ENCODE data around the gene TIMELESS.

DNA sequence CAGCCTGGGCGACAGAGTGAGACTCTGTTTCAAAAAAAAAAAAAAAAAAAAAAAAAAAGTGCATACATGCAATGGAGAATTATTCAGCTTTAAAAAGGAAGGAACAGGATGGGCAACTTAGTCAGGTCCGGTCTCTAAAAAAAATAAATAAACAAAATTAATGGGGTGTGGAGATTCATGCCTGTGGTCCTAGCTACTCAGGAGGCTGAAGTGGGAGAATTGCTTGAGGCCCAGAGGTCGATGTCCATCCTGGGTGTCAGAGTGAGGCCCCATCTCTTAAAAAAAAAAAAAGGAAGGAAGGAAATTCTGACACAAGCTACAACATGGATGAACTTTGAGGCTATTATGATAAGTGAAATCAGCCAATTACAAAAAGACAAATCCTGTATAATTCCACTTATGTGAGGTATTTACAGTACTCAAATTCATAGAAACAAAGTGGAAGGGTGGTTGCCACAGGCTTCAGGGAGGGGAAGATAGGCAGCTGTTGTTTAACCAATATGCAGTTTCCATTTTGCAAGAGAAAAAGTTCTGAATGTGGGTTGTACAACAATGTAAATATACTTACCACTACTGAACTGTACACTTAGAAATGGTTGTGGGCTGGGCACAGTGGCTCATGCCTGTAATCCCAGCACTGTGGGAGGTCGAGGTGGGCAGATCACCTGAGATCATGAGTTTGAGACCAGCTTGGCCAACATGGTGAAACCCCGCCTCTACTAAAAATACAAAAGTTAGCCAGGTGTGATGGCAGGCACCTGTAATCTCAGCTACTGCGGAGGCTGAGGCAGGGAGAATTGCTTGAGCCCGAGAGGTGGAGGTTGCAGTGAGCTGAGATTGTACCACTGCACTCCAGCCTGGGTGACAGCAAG lies 74.3 kb downstream of the TIMELESS start:
- TF ChIP-seq CTCF (optimal IDR thresholded peaks at IDR 0.05 in 1 of 3, IDR thresholded peaks at IDR 0.05 in 1 of 3, conservative IDR thresholded peaks at IDR 0.05 in 1 of 3; ENCODE audit: extremely low read depth in 1 of 3, insufficient read depth in 2 of 3, low read length in 3 of 3) = no peak
- TF ChIP-seq EZH2 (IDR thresholded peaks at IDR 0.05; ENCODE audit: low read length) = no peak
